ENCODE results near the gene ACE.

The ACE gene

DNA sequence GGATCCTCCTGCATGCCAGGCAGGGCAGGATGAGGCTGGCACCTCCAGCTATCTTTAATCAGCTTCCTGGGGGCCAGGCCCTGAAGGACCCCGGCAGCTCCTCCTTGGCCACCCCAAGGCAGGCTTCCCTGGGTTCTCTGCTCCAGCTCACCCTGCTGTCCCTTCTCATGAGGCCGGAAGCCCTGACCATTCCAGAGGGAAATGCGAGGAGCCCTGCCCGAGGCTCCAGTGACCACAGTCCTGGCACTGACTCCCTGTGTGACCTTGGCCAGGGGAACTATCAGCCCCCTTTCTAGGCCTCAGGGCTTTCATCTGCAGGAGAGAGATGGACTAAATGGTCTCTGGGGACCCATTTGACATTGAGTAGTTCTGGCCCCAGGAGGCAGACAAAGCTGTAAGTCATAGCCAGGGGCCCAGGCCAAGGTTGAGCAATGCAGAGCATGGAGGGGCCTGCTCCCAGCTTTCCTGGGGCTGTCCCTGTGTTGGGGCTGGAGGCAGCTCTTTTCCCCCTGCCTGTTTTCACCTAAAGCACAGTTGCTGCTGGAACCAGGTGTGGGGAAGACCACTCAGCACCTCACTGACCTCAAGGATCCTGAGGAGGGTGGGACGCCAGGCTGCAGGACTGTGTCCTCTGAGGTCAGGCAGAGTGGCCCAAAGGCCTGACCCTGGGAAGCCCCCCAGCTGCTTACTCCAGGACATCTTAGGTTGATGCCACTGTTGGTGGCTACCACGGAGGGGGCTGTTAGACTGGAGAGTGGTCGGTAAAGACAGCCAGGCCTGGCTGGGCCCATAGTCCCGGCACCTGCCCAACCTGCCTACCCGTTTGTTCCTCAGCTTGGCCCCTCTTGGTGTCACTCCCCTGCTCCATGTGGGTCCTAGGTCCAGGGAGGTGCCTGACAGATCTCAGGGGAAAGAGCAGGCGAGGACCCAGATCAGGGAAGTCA, 54.4 kb downstream of the ACE start:
- POLR2A ChIA-PET = interaction anchor here (0.5 to 0.8 kb wide), 2 partner anchors 18 to 309 kb away, joined by 3 read pairs; no protein-coding TSS in a partner anchor
- CTCF ChIA-PET = interaction anchor here (1.0 to 1.3 kb wide), 3 partner anchors 11 to 129 kb away, joined by 3 to 4 read pairs (median 3); no protein-coding TSS in a partner anchor
- TF ChIP-seq, protein P1, sequence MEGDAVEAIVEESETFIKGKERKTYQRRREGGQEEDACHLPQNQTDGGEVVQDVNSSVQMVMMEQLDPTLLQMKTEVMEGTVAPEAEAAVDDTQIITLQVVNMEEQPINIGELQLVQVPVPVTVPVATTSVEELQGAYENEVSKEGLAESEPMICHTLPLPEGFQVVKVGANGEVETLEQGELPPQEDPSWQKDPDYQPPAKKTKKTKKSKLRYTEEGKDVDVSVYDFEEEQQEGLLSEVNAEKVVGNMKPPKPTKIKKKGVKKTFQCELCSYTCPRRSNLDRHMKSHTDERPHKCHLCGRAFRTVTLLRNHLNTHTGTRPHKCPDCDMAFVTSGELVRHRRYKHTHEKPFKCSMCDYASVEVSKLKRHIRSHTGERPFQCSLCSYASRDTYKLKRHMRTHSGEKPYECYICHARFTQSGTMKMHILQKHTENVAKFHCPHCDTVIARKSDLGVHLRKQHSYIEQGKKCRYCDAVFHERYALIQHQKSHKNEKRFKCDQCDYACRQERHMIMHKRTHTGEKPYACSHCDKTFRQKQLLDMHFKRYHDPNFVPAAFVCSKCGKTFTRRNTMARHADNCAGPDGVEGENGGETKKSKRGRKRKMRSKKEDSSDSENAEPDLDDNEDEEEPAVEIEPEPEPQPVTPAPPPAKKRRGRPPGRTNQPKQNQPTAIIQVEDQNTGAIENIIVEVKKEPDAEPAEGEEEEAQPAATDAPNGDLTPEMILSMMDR (IDR thresholded peaks at IDR 0.05; ENCODE audit: control extremely low read depth, extremely low read depth, low read depth, missing control alignments) = no peak
- no peak for DNase-seq (ENCODE audit: extremely low spot score)

DNA sequence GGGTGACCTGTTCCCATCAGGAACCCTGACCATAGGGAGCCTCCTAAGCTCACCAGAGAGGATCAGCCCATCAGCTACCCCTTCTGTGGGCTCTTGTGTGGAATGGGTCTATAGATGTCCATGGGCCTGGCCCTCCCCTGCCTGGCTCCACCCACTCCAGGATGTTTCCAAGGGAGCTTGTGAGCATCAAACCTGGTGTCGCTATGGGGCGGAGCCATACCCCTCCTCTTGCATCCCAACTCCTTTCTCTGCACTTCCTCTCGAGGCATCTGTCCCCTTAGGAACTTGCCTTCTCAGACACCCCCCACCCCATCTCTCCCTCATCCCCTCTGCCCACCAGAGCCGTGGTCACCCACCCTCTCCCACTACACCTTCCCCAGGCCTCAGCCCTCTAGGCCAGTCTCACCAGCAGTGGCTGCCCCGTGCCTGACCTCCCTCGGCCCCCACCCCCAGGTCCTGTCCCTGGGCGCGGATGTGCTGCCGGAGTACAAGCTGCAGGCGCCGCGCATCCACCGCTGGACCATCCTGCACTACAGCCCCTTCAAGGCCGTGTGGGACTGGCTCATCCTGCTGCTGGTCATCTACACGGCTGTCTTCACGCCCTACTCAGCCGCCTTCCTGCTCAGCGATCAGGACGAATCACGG, 56.7 kb downstream of the ACE start:
- POLR2A ChIA-PET = no interaction called here
- CTCF ChIA-PET = interaction anchor here (0.5 kb wide), 1 partner anchor 161 kb away, joined by 3 read pairs; no protein-coding TSS in a partner anchor
- DNase-seq (ENCODE audit: extremely low spot score) = no peak
- TF ChIP-seq, protein P1 (IDR thresholded peaks at IDR 0.05; ENCODE audit: control extremely low read depth, extremely low read depth, low read depth, missing control alignments) = no peak

DNA sequence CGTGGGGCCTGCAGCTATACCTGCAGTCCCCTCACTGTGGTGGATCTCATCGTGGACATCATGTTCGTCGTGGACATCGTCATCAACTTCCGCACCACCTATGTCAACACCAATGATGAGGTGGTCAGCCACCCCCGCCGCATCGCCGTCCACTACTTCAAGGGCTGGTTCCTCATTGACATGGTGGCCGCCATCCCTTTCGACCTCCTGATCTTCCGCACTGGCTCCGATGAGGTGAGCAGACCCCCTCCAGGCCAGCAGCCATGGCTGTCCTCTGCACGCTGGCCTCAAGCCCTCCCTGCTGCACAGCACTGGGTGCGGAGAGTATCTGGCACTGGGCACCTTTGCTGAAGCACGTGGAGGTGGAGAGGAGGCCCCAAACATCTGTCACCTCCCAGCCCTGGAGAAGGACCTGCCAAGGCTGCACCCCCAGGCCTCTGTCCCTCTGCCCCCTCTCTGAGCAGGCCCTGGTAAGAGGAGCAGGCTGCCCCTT, 57.3 kb downstream of the ACE start:
- CTCF ChIA-PET = interaction anchor here (0.5 kb wide), 1 partner anchor 161 kb away, joined by 3 read pairs; no protein-coding TSS in a partner anchor
- TF ChIP-seq, protein P1 (IDR thresholded peaks at IDR 0.05; ENCODE audit: control extremely low read depth, extremely low read depth, low read depth, missing control alignments) = no peak
- POLR2A ChIA-PET = no interaction called here
- no peak for DNase-seq (ENCODE audit: extremely low spot score)

DNA sequence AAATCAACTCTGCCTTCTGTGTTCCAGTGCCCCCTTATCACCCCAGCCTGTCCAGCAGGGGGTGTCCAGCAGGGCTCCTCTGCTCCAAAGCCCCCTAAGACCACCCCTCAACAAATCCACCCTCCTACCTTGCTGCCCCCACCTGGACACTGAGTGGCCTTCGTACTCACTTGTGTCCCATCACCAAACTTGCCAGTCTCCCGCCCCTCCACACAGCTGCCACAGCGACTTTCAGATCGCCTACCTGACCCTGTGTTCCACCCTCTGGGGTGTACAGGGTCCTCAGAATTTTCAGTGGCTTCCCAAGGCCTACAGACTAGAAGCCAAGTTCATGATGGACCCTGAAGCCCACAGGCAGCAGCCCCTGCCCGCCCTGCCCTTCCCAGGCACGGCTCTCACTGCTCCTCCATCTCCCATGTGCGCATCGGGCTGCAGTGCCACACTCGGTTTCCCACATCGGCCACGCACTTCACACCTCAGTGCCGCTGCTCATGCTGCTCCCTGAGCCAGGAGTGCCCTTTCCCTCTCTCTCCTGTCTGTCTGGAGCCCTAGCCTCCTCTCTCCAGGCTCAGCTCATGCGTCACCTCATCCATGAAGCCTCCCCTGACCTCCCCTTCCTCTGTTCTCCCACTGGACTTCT, 58.1 kb downstream of the ACE start:
- TF ChIP-seq, protein P1 (IDR thresholded peaks at IDR 0.05; ENCODE audit: control extremely low read depth, extremely low read depth, low read depth, missing control alignments) = no peak
- CTCF ChIA-PET = no interaction called here
- no peak for DNase-seq (ENCODE audit: extremely low spot score)
- POLR2A ChIA-PET = no interaction called here

DNA sequence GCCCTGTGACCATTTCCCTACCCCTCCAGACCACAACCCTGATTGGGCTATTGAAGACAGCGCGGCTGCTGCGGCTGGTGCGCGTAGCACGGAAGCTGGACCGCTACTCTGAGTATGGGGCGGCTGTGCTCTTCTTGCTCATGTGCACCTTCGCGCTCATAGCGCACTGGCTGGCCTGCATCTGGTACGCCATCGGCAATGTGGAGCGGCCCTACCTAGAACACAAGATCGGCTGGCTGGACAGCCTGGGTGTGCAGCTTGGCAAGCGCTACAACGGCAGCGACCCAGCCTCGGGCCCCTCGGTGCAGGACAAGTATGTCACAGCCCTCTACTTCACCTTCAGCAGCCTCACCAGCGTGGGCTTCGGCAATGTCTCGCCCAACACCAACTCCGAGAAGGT, 58.8 kb downstream of the ACE start:
- TF ChIP-seq, protein P1 (IDR thresholded peaks at IDR 0.05; ENCODE audit: control extremely low read depth, extremely low read depth, low read depth, missing control alignments) = no peak
- CTCF ChIA-PET = no interaction called here
- POLR2A ChIA-PET = no interaction called here
- DNase-seq (ENCODE audit: extremely low spot score) = no peak

DNA sequence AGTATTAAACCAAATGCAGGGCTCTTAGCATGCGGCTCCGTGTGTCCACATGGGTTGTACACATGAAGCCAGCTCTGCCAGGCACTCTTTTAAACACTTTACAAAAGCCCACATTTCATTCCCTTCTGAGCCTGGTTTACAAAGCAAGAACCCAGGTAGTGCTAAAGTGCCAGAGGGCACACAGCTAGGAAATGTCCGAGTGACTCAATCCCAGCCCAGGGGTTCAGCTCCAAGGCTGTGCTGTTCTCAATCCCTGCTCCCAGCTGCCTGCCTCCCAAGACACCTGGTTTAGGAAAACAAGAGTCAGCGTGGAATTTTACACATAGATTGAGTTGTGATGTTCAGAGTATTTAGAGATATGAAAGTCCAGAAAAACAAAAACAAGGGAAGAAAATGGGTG, 60.1 kb downstream of the ACE start:
- DNase-seq (ENCODE audit: extremely low spot score) = no peak
- POLR2A ChIA-PET = no interaction called here
- CTCF ChIA-PET = interaction anchor here (0.9 kb wide), 1 partner anchor 112 kb away, joined by 3 read pairs; no protein-coding TSS in a partner anchor
- TF ChIP-seq, protein P1 (IDR thresholded peaks at IDR 0.05; ENCODE audit: control extremely low read depth, extremely low read depth, low read depth, missing control alignments) = no peak

Data from GM10248 (cell line).